ENCODE results near the gene PCDHGA11. TPM values are rescaled to one million over a fixed set of nuclear protein-coding genes. Genes with fewer than 3 reads are reported as not detected.
"Not testable (repeated sequence)": the region's sequence is repeated elsewhere in the genome, so short reads cannot be mapped to it uniquely, and the experiment has no call there.

Gene PCDHGA11
- 1.4 TPM for polyA plus RNA-seq
- long read RNA-seq, donor 1, result 0 reads
- long read RNA-seq, donor 2, full-length matches to known transcripts, result 2 of 2 reads
- long read RNA-seq, donor 2, partial matches to known transcripts, result 0 of 2 reads
- long read RNA-seq, donor 2, other reads (novel, unspliced or antisense), result 0 of 2 reads
- long read RNA-seq, donor 3, partial matches to known transcripts, result 0 of 2 reads
- long read RNA-seq, donor 3, other reads (novel, unspliced or antisense), result 0 of 2 reads
- long read RNA-seq, donor 4, result 0 reads
- long read RNA-seq, donor 5, full-length matches to known transcripts, result 2 of 2 reads
- long read RNA-seq, donor 5, partial matches to known transcripts, result 0 of 2 reads
- long read RNA-seq, donor 5, other reads (novel, unspliced or antisense), result 0 of 2 reads
- long read RNA-seq, donor 6, partial matches to known transcripts, result 0 of 2 reads
- long read RNA-seq, donor 6, other reads (novel, unspliced or antisense), result 0 of 2 reads
- long read RNA-seq, donor 7, partial matches to known transcripts, result 0 of 1 reads
- long read RNA-seq, donor 7, other reads (novel, unspliced or antisense), result 0 of 1 reads
- long read RNA-seq, donor 8, partial matches to known transcripts, result 0 of 1 reads
- long read RNA-seq, donor 8, other reads (novel, unspliced or antisense), result 0 of 1 reads
- long read RNA-seq, donor 9, full-length matches to known transcripts, result 1 of 1 reads
- long read RNA-seq, donor 9, partial matches to known transcripts, result 0 of 1 reads
- long read RNA-seq, donor 9, other reads (novel, unspliced or antisense), result 0 of 1 reads
- long read RNA-seq, donor 10, result 0 reads
- long read RNA-seq, donor 11, full-length matches to known transcripts, result 1 of 1 reads
- long read RNA-seq, donor 11, partial matches to known transcripts, result 0 of 1 reads
- long read RNA-seq, donor 11, other reads (novel, unspliced or antisense), result 0 of 1 reads

GRCh38 chr5:141420855-141421488, at the start of gene PCDHGA11:
Gene PCDHGA11 (plus strand): TSS chr5:141421051. CDS start chr5:141421228, 177 bp downstream.
- Histone ChIP-seq H3K4me3 (ENCODE audit: low read length) (peak within 1 kb of the TSS; percentile 11), H3K27ac (ENCODE audit: low read length) (no peak within 1 kb of the TSS), H3K36me3 (ENCODE audit: control insufficient read depth, insufficient read depth, low read length) (no peaks in the 10 kb centered on the region), H3K27me3 (ENCODE audit: control insufficient read depth, insufficient read depth, low read length) (peaks cover 59% of the 10 kb centered on the region), H3K4me1 (ENCODE audit: control insufficient read depth, insufficient read depth, low read length) (no peaks in the 10 kb centered on the region), H3K9me3 (ENCODE audit: control insufficient read depth, low read depth, low read length) (peaks cover 65% of the 10 kb centered on the region)
- peak in 1 of 2 donors; percentile 34 for DNase-seq
- WGBS (ENCODE audit: insufficient coverage, low lambda C conversion rate), result 0% methylated on average over 1 of the region's 42 CpGs

GRCh38 chr5:141371572-141372475, 49.0 kb upstream of the PCDHGA11 start:
- Histone ChIP-seq H3K4me1 (ENCODE audit: control insufficient read depth, insufficient read depth, low read length) (no peaks in the 10 kb centered on the region), H3K27me3 (ENCODE audit: control insufficient read depth, insufficient read depth, low read length) (peaks cover 45% of the 10 kb centered on the region), H3K27ac (ENCODE audit: low read length) (no peak overlapping the region), H3K36me3 (ENCODE audit: control insufficient read depth, insufficient read depth, low read length) (no peaks in the 10 kb centered on the region), H3K4me3 (ENCODE audit: low read length) (no peak overlapping the region), H3K9me3 (ENCODE audit: control insufficient read depth, low read depth, low read length) (peaks cover 37% of the 10 kb centered on the region)
- no peak for DNase-seq
- no CpG with 5 or more reads among the region's 69 CpGs for WGBS (ENCODE audit: insufficient coverage, low lambda C conversion rate)

- H3K9me3 ChIP-seq (ENCODE audit: control insufficient read depth, low read depth, low read length), result peaks cover 34% of the 10 kb centered on the region
- H3K27me3 ChIP-seq (ENCODE audit: control insufficient read depth, insufficient read depth, low read length), result peaks cover 45% of the 10 kb centered on the region
- H3K36me3 ChIP-seq (ENCODE audit: control insufficient read depth, insufficient read depth, low read length), result no peaks in the 10 kb centered on the region
- no peaks in the 10 kb centered on the region for H3K4me1 ChIP-seq (ENCODE audit: control insufficient read depth, insufficient read depth, low read length)
- DNase-seq, result no peak
- no peak within 1 kb of the TSS for H3K27ac ChIP-seq (ENCODE audit: low read length)
- no CpG with 5 or more reads among the region's 27 CpGs for WGBS (ENCODE audit: insufficient coverage, low lambda C conversion rate)
- H3K4me3 ChIP-seq (ENCODE audit: low read length), result peak within 1 kb of the TSS; percentile 13
Measured at GRCh38 chr5:141373673-141374317, 47.1 kb upstream of the PCDHGA11 start, which contains the start of gene PCDHGA6. Gene PCDHGA6 (plus strand): TSS chr5:141373891. CDS start chr5:141374084, 193 bp downstream.

DNA sequence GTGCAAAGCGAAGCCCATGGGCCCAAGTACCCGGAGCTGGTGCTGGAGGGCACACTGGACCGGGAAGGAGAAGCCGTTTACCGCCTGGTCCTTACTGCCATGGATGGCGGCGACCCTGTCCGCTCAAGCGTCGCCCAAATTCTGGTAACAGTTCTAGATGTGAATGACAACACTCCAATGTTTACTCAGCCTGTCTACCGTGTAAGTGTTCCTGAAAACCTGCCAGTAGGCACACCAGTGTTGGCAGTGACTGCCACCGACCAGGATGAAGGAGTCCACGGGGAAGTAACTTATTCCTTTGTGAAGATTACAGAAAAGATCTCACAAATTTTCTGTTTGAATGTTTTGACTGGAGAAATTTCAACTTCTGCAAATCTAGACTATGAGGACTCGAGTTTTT, 46.2 kb upstream of the PCDHGA11 start:
- H3K4me1 ChIP-seq (ENCODE audit: control insufficient read depth, insufficient read depth, low read length), result no peaks in the 10 kb centered on the region
- peaks cover 45% of the 10 kb centered on the region for H3K27me3 ChIP-seq (ENCODE audit: control insufficient read depth, insufficient read depth, low read length)
- DNase-seq, result no peak
- no CpG with 5 or more reads among the region's 14 CpGs for WGBS (ENCODE audit: insufficient coverage, low lambda C conversion rate)
- H3K4me3 ChIP-seq (ENCODE audit: low read length), result no peak overlapping the region
- H3K27ac ChIP-seq (ENCODE audit: low read length), result no peak overlapping the region
- H3K36me3 ChIP-seq (ENCODE audit: control insufficient read depth, insufficient read depth, low read length), result no peaks in the 10 kb centered on the region
- peaks cover 34% of the 10 kb centered on the region for H3K9me3 ChIP-seq (ENCODE audit: control insufficient read depth, low read depth, low read length)

DNA sequence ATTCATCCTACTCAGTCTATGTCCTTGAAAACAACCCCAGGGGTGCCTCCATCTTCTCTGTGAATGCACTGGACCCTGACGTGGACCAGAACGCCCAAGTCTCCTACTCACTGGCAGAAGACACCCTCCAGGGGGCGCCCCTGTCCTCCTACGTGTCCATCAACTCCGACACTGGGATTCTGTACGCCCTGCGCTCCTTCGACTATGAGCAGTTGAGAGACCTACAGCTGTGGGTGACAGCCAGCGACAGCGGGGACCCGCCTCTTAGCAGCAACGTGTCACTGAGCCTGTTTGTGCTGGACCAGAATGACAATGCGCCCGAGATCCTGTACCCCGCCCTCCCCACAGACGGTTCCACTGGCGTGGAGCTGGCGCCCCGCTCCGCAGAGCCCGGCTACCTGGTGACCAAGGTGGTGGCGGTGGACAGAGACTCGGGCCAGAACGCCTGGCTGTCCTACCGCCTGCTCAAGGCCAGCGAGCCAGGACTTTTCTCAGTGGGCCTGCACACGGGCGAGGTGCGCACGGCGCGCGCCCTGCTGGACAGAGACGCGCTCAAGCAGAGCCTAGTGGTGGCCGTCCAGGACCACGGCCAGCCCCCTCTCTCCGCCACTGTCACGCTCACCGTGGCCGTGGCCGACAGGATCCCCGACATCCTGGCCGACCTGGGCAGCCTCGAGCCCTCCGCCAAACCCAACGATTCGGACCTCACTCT, 45.3 kb upstream of the PCDHGA11 start:
- not testable (repeated sequence) for H3K4me3 ChIP-seq (ENCODE audit: low read length); H3K27ac ChIP-seq (ENCODE audit: low read length); H3K36me3 ChIP-seq (ENCODE audit: control insufficient read depth, insufficient read depth, low read length); H3K4me1 ChIP-seq (ENCODE audit: control insufficient read depth, insufficient read depth, low read length); DNase-seq
- no CpG with 5 or more reads among the region's 48 CpGs for WGBS (ENCODE audit: insufficient coverage, low lambda C conversion rate)
- Histone ChIP-seq H3K27me3 (ENCODE audit: control insufficient read depth, insufficient read depth, low read length) (peaks cover 39% of the 10 kb centered on the region), H3K9me3 (ENCODE audit: control insufficient read depth, low read depth, low read length) (peaks cover 34% of the 10 kb centered on the region)

- Histone ChIP-seq H3K36me3 (ENCODE audit: control insufficient read depth, insufficient read depth, low read length) (no peaks in the 10 kb centered on the region), H3K4me3 (ENCODE audit: low read length) (peak within 1 kb of the TSS; percentile 5), H3K27me3 (ENCODE audit: control insufficient read depth, insufficient read depth, low read length) (peaks cover 24% of the 10 kb centered on the region), H3K27ac (ENCODE audit: low read length) (no peak within 1 kb of the TSS), H3K9me3 (ENCODE audit: control insufficient read depth, low read depth, low read length) (peaks cover 27% of the 10 kb centered on the region), H3K4me1 (ENCODE audit: control insufficient read depth, insufficient read depth, low read length) (no peaks in the 10 kb centered on the region)
- DNase-seq, result no peak
- 24% methylated on average over 3 of the region's 37 CpGs for WGBS (ENCODE audit: insufficient coverage, low lambda C conversion rate)
Measured at GRCh38 chr5:141382469-141383294, 38.2 kb upstream of the PCDHGA11 start, which contains the start of gene PCDHGA7. Gene PCDHGA7 (plus strand): TSS chr5:141382742. CDS start chr5:141382900, 158 bp downstream.

GRCh38 chr5:141383345-141383744, 37.5 kb upstream of the PCDHGA11 start:
- Histone ChIP-seq H3K27ac (ENCODE audit: low read length) (no peak overlapping the region), H3K27me3 (ENCODE audit: control insufficient read depth, insufficient read depth, low read length) (peaks cover 27% of the 10 kb centered on the region), H3K36me3 (ENCODE audit: control insufficient read depth, insufficient read depth, low read length) (no peaks in the 10 kb centered on the region), H3K9me3 (ENCODE audit: control insufficient read depth, low read depth, low read length) (peaks cover 30% of the 10 kb centered on the region), H3K4me3 (ENCODE audit: low read length) (no peak overlapping the region), H3K4me1 (ENCODE audit: control insufficient read depth, insufficient read depth, low read length) (no peaks in the 10 kb centered on the region)
- DNase-seq, result no peak
- WGBS (ENCODE audit: insufficient coverage, low lambda C conversion rate), result no CpG with 5 or more reads among the region's 21 CpGs

DNA sequence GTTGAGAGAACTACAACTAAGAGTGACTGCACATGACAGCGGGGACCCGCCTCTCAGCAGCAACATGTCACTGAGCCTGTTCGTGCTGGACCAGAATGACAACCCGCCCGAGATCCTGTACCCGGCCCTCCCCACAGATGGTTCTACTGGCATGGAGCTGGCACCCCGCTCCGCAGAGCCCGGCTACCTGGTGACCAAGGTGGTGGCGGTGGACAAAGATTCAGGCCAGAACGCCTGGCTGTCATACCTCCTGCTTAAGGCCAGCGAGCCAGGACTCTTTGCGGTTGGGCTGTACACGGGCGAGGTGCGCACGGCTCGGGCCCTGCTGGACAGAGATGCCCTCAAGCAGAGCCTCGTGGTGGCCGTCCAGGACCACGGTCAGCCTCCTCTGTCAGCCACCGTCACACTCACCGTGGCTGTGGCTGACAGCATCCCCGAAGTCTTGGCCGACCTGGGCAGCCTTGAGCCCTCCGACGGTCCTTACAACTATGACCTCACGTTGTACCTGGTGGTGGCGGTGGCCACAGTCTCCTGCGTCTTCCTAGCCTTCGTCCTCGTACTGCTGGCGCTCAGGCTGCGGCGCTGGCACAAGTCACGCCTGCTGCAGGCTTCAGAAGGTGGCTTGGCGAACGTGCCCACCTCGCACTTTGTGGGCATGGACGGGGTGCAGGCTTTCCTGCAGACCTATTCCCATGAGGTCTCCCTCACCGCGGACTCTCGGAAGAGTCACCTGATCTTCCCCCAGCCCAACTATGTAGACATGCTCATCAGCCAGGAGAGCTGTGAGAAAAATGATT, 36.2 kb upstream of the PCDHGA11 start:
- Histone ChIP-seq H3K27me3 (ENCODE audit: control insufficient read depth, insufficient read depth, low read length) (peaks cover 38% of the 10 kb centered on the region), H3K27ac (ENCODE audit: low read length) (no peak overlapping the region), H3K4me3 (ENCODE audit: low read length) (no peak overlapping the region), H3K9me3 (ENCODE audit: control insufficient read depth, low read depth, low read length) (peaks cover 41% of the 10 kb centered on the region), H3K4me1 (ENCODE audit: control insufficient read depth, insufficient read depth, low read length) (no peaks in the 10 kb centered on the region), H3K36me3 (ENCODE audit: control insufficient read depth, insufficient read depth, low read length) (no peaks in the 10 kb centered on the region)
- no CpG with 5 or more reads among the region's 43 CpGs for WGBS (ENCODE audit: insufficient coverage, low lambda C conversion rate)
- no peak for DNase-seq
